ENCODE measurements around the gene CCDC88C. TPM values are rescaled to one million over a fixed set of nuclear protein-coding genes. Genes with fewer than 3 reads are reported as not detected.
"Not testable (repeated sequence)": the region's sequence is repeated elsewhere in the genome, so short reads cannot be mapped to it uniquely, and the experiment has no call there.

CCDC88C gene
- total and polyA plus RNA-seq, 2 donors = 14.6 to 19.7 TPM

DNA sequence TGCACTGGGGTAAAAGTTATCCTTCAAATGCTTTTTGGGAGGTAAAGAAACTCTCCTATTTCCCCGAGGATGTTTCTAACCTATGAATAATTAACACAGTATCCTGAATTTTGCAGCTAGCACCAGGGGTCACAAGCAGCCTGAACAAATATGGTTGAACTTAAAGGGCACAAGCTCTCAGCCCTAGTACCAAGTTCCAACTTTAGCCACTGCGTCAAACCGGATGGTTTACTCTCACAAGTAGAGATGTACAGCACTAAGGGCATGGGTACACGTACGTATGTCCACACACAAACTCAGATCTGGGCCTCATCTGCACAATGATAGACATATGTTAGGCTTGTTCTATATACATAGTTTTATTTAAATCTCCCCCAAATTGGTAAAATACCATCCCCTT, 4.7 kb downstream of the CCDC88C start:
- no peak for DNase-seq (ENCODE audit: extremely low spot score)
- Histone ChIP-seq H3K4me1 (ENCODE audit: insufficient read depth) (no peaks in the 10 kb centered on the region), H3K36me3 (ENCODE audit: insufficient read depth) (no peaks in the 10 kb centered on the region), H3K27ac (ENCODE audit: low read depth) (no peak overlapping the region), H3K4me3 (ENCODE audit: low read depth, low read length) (no peak overlapping the region)
- 71% methylated on average over 5 of the region's 5 CpGs for WGBS

DNA sequence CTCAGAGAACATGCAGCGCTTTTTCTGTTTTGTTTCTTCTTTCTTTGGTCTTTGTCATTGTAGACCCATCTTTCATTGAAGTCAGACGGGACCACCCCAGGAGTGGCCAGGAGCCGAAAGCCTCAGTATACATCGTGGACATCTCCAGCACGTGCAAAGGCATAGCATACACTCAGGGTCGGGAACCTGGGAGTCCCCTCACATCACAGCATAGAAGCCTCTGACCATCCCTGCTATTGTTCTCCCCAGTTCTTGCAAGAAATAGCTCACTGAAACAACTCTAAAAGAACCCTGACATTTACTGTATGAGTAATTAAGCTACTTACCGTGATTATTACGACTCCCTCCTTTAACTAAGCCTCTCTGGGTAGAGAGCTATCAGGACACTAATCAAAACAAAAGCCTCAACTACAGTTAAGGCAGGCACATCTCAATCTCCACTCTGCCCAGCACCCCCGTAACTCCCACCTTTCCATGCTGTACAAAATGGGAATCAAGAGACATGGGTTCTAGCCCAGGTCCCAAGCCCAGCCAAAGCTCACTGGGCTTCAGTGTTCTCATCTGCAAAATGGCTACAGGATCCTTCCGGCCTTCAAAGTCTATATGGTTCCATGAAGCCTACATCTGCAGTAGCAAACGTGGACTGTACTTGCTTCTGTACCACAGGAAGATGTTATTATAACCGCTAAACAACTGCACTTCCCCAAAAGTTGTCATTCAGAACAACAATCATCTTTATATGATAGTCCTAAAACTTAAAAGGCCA, 6.7 kb downstream of the CCDC88C start:
- H3K4me1 ChIP-seq (ENCODE audit: insufficient read depth) = no peaks in the 10 kb centered on the region
- WGBS = 77% methylated on average over 12 of the region's 12 CpGs
- no peak overlapping the region for H3K4me3 ChIP-seq (ENCODE audit: low read depth, low read length)
- H3K36me3 ChIP-seq (ENCODE audit: insufficient read depth) = no peaks in the 10 kb centered on the region
- H3K27ac ChIP-seq (ENCODE audit: low read depth) = no peak overlapping the region
- DNase-seq (ENCODE audit: extremely low spot score) = no peak

DNA sequence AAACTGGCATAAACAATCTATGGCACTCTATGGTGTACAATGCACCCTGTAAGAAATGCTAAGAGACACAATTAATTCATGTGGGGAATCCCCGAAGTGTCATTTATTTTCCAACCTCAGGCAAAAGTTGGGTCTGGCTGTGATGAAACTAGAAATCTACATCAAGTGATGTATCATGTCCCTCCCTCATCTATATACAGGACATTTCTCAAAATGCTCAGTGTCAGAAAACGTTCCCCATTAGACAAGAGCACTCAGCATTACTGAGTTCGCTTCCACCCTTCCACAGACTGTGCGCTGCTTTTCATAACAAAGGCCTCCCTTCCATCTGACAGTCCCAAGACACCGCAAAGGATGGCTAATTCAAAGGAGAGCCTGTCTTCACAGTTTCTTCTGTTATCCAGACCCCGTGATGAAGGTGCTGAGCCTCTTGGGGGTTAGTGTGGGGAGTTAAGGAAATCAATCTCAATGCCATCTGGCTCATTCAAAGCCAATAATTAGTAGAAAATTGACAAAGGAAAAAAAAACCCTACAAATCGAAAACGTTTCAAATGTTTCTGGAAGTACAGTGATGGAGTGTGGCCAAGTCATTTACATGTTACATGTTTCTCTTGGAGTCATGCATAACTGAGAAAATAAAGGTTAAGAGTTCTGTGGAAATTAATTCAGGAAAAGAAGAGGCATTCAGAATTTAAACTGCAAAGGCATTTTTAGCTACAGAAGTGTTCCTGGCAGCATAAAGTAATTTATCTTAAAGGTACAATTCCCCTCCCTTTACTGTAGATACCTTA, 7.5 kb downstream of the CCDC88C start:
- Histone ChIP-seq H3K4me3 (ENCODE audit: low read depth, low read length) (no peak overlapping the region), H3K36me3 (ENCODE audit: insufficient read depth) (no peaks in the 10 kb centered on the region), H3K4me1 (ENCODE audit: insufficient read depth) (no peaks in the 10 kb centered on the region), H3K27ac (ENCODE audit: low read depth) (no peak overlapping the region)
- 77% methylated on average over 8 of the region's 8 CpGs for WGBS
- DNase-seq (ENCODE audit: extremely low spot score) = no peak

DNA sequence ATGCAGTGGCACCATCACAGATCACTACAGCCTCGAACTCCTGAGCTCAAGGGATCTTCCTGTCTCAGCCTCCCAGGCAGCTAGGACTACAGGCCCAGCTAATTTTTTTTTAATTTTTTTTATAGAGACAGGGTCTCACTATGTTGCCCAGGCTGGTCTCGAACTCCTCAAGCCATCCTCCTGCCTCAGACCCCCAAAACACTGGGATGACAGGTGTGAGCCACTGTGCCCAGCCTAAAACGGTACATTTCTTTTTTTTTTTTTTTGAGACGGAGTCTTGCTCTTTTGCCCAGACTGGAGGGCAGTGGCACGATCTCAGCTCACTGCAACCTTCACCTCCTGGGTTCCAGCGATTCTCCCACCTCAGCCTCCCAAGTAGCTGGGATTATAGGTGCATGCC, 8.4 kb downstream of the CCDC88C start:
- 96% methylated on average over 6 of the region's 6 CpGs for WGBS

DNA sequence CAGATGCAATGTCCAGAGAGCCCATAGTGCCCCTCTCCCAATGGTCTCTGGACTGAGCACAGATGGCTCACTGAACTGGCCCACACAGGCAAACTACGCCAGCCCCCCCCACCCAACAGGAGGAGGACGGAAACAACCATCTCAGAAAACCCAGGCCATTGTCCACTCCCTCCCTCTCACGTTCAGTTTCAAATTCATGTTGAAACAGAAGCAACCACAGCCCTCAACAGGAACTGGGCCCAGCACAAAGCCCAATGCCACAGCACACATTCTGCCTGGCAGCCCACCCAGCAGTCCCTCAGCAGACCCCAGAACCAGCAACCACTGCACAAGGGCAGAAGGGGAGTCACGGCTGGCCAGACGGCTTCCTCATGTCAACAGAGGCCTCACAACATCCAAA, 10.6 kb downstream of the CCDC88C start:
- Histone ChIP-seq H3K4me1 (ENCODE audit: insufficient read depth) (no peaks in the 10 kb centered on the region), H3K27ac (ENCODE audit: low read depth) (no peak overlapping the region), H3K36me3 (ENCODE audit: insufficient read depth) (no peaks in the 10 kb centered on the region), H3K4me3 (ENCODE audit: low read depth, low read length) (no peak overlapping the region)
- DNase-seq (ENCODE audit: extremely low spot score) = no peak
- 91% methylated on average over 5 of the region's 5 CpGs for WGBS

More for the DNA sequence above, 8.4 kb downstream of the CCDC88C start:
- H3K27ac ChIP-seq (ENCODE audit: low read depth); H3K36me3 ChIP-seq (ENCODE audit: insufficient read depth); DNase-seq (ENCODE audit: extremely low spot score); H3K4me1 ChIP-seq (ENCODE audit: insufficient read depth); H3K4me3 ChIP-seq (ENCODE audit: low read depth, low read length): not testable (repeated sequence)

DNA sequence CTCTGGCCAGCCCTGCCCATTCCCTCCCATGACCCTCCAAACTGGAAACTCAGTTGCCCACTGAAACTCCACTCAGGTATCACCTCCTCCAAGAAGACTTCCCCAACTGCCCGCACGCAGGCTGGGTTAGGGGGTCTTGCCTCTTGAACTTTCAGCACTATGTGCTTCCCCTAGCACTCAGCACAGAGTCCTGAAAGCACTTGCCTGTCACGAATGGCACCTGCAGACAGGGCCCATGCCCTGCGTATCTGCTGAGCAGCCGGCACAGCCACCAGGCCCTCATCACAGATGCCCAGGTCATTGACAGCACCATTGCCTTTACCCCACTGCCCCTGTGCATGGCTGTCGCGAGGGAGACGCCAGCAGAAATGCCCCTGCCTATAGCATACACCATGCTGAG, 11.2 kb downstream of the CCDC88C start:
- WGBS = 97% methylated on average over 8 of the region's 8 CpGs
- H3K36me3 ChIP-seq (ENCODE audit: insufficient read depth) = no peaks in the 10 kb centered on the region

DNA sequence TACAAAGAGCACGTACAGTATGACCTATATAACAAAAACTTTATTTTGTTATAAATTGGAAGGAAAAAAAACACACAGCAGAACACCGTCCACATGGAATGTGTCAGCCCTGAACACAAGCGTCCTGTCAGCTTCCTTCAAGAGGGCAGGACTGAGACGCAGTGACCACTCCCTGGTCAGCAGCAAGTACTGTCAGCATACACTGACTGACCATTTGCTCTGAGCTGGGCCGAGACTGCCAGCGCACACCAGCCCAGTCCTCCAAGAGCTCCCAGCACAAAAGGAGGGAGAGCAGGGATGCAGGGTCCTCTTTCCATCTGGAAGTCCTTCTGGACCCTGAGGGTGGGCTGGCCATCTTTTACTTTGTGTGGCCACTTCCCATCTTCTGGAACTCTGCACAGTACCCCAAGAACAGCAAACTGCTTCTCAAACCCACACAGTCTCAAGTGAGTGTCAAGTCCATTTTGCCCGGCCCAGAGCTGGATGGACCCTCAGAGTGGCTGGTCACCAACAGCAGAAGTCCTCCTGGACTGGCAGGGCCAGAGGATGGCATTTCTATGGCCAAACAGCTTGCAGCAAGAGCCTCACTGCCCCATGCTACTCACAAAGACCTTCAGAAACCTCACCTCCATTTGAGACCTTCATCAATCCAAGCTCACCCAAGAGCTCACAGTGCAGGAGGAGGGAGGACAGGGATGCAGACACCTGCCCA, 11.7 kb downstream of the CCDC88C start:
- 71% methylated on average over 7 of the region's 7 CpGs for WGBS
- DNase-seq (ENCODE audit: extremely low spot score) = no peak
- Histone ChIP-seq H3K4me3 (ENCODE audit: low read depth, low read length) (no peak overlapping the region), H3K27ac (ENCODE audit: low read depth) (no peak overlapping the region), H3K36me3 (ENCODE audit: insufficient read depth) (no peaks in the 10 kb centered on the region), H3K4me1 (ENCODE audit: insufficient read depth) (no peaks in the 10 kb centered on the region)

More for the DNA sequence above, 11.2 kb downstream of the CCDC88C start:
- no peak overlapping the region for H3K27ac ChIP-seq (ENCODE audit: low read depth)
- no peak overlapping the region for H3K4me3 ChIP-seq (ENCODE audit: low read depth, low read length)
- H3K4me1 ChIP-seq (ENCODE audit: insufficient read depth) = no peaks in the 10 kb centered on the region
- DNase-seq (ENCODE audit: extremely low spot score) = no peak

DNA sequence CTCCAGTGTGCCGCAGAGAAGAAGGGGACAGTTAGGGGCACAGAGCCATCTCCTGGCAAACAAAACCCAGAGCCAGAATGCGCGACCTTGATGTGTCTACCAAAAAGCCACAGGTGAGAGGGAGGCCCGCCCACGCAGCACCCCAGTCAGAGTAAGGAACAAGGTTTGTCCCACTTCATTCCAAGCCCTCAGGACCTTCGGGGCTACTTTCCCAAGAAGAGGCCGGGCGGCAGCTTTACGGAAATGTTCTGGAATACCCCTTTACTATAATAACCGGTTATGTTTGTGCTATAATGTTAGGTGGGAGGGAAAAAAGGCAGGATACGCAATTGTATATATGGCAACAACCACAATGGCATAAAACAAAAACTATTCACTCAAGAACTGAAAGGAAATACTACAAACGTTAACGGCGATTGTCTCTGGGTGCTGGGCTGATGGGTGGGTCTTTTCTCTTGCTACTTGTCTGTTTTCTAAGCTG, 12.3 kb downstream of the CCDC88C start:
- Histone ChIP-seq H3K36me3 (ENCODE audit: insufficient read depth) (no peaks in the 10 kb centered on the region), H3K4me1 (ENCODE audit: insufficient read depth) (no peaks in the 10 kb centered on the region), H3K27ac (ENCODE audit: low read depth) (no peak overlapping the region), H3K4me3 (ENCODE audit: low read depth, low read length) (no peak overlapping the region)
- WGBS = 88% methylated on average over 14 of the region's 14 CpGs
- DNase-seq (ENCODE audit: extremely low spot score) = no peak

DNA sequence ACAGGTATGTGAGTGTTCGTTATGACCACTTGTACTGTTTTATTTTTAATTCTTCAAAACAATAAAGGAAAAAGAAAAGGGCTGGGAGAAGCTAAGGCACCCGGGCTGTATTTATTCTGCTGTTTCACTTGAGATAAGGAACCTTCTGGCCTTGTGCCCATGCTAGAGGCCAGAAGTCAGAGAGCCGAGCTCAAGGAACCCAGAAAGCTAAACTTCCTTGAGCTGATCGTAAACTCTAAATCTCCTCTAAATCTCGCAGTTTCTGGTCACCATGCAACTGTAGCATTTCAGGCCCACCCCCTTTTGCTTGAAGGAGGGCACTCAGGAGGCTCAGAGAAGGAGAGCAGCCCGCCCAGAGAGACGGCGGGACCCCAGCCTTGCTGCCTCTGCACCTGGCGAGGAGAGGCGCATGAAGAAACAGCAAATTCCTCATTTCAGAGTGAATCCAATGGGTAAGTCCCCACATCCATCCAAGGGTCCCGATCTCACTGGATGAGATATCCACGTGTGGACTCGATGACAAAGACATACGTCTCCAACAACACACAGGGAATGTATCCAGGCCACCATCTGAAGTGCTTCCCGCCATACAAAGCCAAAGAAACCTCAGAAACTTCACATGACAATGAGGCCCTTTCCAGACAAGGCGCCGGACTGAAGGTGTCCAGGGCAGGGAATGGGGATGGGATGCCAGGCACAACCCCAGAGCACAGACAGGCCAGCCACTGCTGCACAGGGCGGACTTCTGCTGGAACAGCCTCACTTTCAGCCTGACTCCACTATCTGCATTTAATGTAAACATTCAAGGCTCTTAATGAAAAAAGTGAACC, 14.6 kb downstream of the CCDC88C start:
- H3K4me1 ChIP-seq (ENCODE audit: insufficient read depth) = no peaks in the 10 kb centered on the region
- no peak for DNase-seq (ENCODE audit: extremely low spot score)
- no peak overlapping the region for H3K27ac ChIP-seq (ENCODE audit: low read depth)
- H3K36me3 ChIP-seq (ENCODE audit: insufficient read depth) = no peaks in the 10 kb centered on the region
- H3K4me3 ChIP-seq (ENCODE audit: low read depth, low read length) = no peak overlapping the region
- WGBS = 27% methylated on average over 18 of the region's 18 CpGs

DNA sequence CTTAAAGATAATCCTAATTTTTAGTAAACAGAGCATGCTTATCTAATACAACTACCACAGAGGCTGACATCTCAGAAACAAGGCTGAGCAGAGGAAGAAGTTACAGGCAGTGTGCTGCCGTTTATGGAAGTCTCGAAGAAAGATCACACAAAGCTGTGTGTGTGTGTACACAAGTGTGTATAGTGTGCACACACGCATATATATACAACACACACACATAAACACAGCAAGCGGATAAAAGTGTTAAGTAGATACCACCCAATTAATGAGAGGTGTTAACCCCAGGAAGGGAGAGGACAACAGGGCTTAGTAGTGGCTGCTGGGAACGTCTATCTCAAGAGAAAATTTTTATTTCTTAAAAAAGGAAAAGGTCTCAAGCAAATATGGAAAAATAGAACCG, 15.3 kb downstream of the CCDC88C start:
- no peaks in the 10 kb centered on the region for H3K36me3 ChIP-seq (ENCODE audit: insufficient read depth)

DNA sequence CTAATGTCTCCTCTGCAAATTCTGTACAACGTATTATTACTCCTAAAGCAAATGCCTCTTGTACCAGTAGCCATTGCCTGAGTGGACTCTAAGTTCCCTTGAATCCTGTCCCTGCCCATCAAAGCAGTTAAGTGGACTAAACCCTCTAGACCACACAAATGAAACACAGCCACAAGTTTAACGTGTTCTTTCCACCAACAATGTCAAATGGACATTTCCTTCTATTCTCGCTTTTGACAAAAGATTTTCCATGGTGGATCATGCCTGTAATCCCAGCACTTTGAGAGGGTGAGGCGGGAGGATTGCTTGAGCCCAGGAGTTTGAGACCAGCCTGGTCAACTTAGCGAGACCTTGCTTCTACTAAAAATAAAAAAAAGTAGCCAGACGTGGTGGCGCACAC, 15.9 kb downstream of the CCDC88C start:
- H3K27ac ChIP-seq (ENCODE audit: low read depth) = no peak overlapping the region
- DNase-seq (ENCODE audit: extremely low spot score) = no peak
- WGBS = 90% methylated on average over 7 of the region's 7 CpGs

More for the DNA sequence above, 15.3 kb downstream of the CCDC88C start:
- H3K4me3 ChIP-seq (ENCODE audit: low read depth, low read length) = no peak overlapping the region
- WGBS = 19% methylated on average over 6 of the region's 6 CpGs
- no peak overlapping the region for H3K27ac ChIP-seq (ENCODE audit: low read depth)
- H3K4me1 ChIP-seq (ENCODE audit: insufficient read depth) = no peaks in the 10 kb centered on the region
- DNase-seq (ENCODE audit: extremely low spot score) = no peak

DNA sequence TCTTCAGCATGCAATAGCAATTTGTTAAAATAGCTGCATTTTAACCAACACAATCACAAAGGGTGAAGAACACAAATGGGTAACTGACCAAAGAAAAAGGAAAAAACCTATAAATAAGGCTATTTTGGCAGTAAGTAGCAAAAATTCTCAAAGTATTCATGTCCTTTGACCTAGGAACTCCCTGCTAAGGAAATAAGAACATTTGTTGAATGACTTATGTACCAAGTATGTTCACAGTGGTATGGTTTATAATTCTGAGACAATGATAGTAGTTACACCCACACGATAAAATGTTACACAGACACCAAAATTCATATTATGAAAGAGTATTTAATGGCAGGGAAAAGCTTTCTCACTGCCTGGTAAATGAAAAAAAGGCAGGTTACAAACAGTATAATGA, 16.9 kb downstream of the CCDC88C start:
- WGBS = 64% methylated on average over 1 of the region's 1 CpG
- no peak overlapping the region for H3K27ac ChIP-seq (ENCODE audit: low read depth)
- DNase-seq (ENCODE audit: extremely low spot score) = no peak
- peaks cover 1% of the 10 kb centered on the region for H3K4me1 ChIP-seq (ENCODE audit: insufficient read depth)
- no peak overlapping the region for H3K4me3 ChIP-seq (ENCODE audit: low read depth, low read length)
- H3K36me3 ChIP-seq (ENCODE audit: insufficient read depth) = no peaks in the 10 kb centered on the region

More for the DNA sequence above, 15.9 kb downstream of the CCDC88C start:
- H3K36me3 ChIP-seq (ENCODE audit: insufficient read depth) = no peaks in the 10 kb centered on the region
- H3K4me1 ChIP-seq (ENCODE audit: insufficient read depth) = peaks cover 1% of the 10 kb centered on the region
- H3K4me3 ChIP-seq (ENCODE audit: low read depth, low read length) = no peak overlapping the region
